Posterior vena cava (tissue), 2 donors: ENCODE results near the gene TMEM218. TPM values are rescaled to one million over a fixed set of nuclear protein-coding genes. Genes with fewer than 3 reads are reported as not detected.
"Not testable (repeated sequence)": the region's sequence is repeated elsewhere in the genome, so short reads cannot be mapped to it uniquely, and the experiment has no call there.

ENCODE experiments used
- DNase-seq: peaks from one replicate; pipeline ENCODE4 v3.0.0-alpha.2; 2020; ENCODE audit warnings: low spot score
- intact Hi-C, 2 donors: fragments of 100-400 bp; cut with DNase I; formaldehyde crosslinking; loops; one replicate each; pipeline versions ENCODE4 v1.14.1 to v1.14.2; 2022 to 2023
- total RNA-seq, 2 donors: library from RNA; stranded (reverse); fragmentation: NEBNext Ultra II Directional; extraction: Animal tissue kit (Norgen Biotek cat#: 25700); gene quantifications; one replicate each; pipeline ENCODE4 v1.2.1, GENCODE V29; 2021
- donor health status: DM: yes; HTN: yes; CAD: no.
- donor health status: DM: yes; HTN: yes; CAD: no.

The TMEM218 gene
- total RNA-seq, 2 donors from 2014 or later = 12.5 to 15.7 TPM

DNA sequence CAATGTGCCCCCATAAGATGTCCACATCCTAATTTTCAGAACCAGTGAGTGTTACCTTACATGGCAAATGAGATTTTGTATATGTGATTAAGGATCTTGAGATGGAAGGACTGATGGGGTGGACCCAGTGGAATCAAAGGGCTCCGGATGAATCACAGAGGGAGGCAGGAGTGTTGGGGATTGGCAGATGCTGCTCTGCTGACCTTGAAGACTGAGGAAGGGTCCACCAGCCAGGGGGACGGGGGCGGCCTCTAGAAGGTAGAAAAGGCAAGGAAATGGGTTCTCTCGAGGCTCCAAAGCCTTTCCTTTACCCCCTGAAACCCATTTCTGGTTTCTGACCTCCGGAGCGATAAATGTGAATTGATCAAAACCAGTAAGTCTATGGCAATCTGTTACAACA is 18.8 kb downstream of the TMEM218 start:
- peak; percentile 61 for DNase-seq
- intact Hi-C loops = no loop called here

DNA sequence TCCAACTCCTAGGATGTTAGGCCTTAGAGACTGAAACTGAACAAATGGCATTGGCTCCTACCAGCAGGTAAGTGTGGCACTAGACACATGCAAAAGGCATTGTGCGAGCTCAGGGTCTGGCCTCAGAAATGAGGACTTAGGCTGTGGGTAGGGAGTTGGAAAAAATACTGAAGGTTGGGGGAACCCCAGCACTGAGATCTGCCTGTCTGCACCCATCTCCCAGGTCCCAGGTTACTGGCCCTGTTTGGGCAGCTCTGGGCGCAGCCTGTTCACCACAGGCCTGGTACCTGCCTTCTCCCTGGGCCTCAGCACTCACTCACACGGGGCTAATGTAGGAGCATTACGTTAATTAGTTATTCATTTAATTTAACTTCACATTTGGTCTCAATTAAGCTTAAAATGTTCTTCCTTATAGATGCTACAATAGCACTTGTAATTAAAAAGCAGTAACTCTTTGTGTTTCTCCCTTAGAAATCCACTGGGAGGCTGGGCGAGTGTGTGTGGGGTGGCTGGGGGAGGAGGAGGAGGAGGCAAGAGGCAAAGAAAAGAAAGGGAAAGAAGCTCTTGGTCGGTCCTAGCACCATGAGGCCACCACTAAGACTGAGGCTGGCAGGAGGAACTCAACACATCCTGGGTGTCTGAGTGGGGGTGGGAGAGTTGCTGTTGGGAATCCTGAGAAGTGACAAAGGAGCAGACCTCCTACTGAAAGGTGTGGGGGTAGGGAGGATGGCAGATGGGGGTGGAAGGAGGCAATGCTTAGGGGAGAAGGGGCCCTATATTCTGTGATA is 19.4 kb downstream of the TMEM218 start:
- no peak for DNase-seq
- intact Hi-C loops = no loop called here

DNA sequence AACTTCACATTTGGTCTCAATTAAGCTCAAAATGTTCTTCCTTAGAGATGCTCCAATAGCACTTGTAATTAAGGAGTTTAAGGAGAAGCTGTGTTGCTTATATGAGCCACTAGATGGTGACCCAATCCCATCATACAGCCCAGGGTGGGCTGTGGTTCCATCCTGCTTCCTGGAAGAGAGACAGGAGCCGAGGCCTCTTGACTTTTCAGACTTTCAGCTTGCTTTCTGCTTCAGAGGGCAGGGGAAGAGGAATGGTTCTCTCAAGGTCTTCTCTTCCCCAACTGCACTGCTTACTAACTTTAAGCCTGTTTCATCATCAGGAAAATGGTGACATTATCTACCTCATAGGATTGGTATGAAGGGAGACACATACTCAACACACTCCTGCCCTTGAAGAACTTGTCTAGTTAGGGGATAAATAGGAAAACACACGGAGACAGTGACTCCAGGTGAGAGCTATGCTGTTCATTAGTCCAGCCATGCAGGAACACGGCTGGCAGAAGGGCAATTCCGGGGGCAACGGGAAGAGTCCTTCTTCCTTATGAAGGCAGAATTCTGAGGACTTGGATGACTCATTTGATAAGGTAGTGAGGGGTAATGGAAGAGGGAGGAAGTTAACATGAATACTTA is 20.1 kb downstream of the TMEM218 start:
- intact Hi-C loops = no loop called here

DNA sequence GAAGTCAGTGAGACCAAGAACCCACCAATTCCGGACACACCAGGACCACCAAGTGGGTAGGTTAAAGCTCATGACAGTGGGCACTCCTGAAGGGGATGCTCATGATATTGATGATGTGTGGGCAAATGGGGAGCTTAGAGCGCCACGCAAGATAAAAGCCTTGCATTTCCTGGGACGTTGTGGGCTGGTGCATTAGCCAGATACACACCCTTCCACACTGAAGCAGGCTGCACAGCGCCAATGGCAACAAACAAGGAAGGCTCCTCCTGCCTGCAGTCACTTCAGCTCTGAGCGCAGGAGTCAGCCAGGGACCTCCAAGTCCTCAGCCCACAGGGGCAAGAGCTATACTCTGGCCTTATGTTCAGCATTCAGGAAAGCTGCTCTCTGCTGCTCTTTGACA is 20.6 kb downstream of the TMEM218 start:
- intact Hi-C loops = no loop called here
- peak; percentile 44 for DNase-seq

More for the DNA sequence above, 20.1 kb downstream of the TMEM218 start:
- peak; percentile 55 for DNase-seq

DNA sequence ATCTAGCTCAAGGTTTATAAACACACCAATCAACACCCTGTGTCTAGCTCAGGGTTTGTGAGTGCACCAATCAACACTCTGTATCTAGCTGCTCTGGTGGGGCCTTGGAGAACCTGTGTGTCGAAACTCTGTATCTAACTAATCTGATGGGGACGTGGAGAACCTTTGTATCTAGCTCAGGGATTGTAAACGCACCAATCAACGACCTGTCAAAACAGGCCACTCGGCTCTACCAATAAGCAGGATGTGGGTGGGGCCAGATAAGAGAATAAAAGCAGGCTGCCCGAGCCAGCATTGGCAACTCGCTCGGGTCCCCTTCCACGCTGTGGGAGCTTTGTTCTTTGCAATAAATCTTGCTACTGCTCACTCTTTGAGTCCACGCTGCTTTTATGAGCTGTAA is 21.3 kb downstream of the TMEM218 start:
- DNase-seq, intact Hi-C loops: not testable (repeated sequence)

DNA sequence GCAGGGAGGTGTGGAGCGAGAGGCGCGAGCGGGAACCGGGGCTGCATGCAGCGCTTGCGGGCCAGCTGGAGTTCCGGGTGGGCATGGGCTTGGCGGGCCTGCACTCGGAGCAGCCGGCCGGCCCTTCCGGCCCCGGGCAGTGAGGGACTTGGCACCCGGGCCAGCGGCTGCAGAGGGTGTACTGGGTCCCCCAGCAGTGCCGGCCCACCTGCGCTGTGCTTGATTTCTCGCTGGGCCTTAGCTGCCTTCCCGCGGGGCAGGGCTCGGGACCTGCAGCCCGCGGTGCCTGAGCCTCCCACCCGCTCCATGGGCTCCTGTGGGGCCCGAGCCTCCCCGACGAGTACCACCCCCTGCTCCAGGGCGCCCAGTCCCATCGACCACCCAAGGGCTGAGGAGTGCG is 21.9 kb downstream of the TMEM218 start:
- intact Hi-C loops = not testable (repeated sequence)
- peak; percentile 73 for DNase-seq

DNA sequence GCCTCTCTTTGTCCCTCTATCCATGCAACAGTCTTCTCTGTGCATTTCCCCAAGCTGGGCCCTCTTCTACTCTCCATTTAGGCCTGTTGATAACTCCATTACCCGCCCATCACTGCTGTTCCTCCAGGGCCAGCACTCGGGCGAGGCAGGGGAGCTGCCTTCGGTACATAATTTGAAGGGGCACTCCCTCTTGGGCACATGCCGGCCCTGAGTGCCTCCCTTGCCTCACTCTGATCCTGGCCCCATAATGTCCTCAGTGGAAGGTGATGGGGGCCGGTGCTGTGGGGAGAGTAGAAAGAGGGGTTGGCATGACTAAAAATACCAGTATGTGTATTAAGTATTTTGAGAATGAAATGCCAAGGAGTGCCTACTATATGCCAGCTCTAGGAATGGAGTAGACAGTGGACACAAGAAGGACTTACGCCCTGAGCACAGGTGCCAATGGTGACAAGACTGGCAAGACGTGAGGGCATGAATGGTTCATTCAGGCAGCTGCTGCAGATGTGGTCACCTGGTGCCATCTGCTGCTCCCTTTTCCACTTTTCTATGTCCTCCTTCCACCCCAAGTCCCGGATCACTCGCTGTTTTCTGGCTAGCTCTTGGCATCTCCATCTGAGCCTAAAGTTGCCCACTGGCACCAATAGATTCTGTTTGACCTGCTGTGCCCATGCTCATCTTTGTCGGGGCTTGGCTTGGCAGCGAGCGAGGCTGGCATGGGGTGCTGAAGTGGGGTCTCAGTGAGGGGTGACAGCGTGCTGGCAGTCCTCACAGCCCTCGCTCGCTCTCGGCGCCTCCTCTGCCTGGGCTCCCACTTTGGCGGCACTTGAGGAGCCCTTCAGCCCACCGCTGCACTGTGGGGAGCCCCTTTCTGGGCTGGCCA is 22.6 kb downstream of the TMEM218 start:
- DNase-seq = peak; percentile 62
- intact Hi-C loops = no loop called here

DNA sequence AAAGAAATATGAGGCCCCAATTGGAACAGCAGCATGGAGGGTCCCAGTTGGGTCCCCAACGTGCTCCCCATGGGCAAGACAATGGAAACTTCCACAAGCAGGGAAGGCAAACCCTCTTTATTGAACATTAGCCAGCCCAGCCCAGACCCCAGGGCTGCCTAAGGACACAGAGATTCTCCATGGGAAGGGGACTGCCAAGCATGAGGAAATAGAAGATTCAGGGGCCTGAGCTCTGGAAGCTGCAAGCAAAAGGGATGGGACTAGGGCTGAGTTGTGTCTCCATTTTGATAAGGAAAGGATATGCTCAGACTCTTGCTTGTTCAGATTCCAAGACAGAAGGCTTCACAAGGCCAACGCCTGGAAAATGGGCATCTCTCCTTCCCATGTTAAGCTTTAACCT is 23.3 kb downstream of the TMEM218 start:
- intact Hi-C loops = no loop called here
- no peak for DNase-seq

DNA sequence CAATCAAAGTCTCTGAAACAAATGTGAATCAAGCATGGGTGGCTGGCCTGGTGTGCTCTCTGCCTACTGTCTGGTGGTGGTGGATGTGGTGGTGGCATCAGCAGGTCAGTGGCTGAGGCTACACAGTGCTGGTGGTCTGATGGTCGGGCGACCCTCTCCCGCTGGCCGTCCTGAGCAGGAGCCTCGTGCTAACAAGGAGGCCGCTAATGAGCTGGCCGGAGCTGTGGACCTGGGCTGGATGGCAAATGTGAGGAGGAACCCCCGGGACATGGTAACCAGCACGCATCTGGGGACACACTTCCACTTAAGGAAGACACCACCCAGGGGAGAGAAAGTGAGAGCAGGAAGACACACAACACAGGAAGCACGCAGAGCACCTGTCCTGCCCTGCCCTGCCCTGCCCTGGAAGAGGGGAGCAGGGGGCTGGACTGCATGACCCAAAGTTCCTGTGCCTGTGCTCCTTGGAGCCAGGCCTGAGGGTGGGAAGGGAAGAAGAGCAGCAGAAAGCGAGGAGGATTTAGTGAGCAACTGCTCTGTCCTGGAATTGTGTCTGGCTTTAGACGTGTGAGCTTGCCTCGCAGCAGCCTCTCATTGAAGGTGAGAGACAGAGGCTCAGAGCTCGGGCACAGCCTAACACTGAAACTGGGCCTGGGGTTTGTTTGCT is 24.7 kb downstream of the TMEM218 start:
- intact Hi-C loops = no loop called here
- peak; percentile 60 for DNase-seq

DNA sequence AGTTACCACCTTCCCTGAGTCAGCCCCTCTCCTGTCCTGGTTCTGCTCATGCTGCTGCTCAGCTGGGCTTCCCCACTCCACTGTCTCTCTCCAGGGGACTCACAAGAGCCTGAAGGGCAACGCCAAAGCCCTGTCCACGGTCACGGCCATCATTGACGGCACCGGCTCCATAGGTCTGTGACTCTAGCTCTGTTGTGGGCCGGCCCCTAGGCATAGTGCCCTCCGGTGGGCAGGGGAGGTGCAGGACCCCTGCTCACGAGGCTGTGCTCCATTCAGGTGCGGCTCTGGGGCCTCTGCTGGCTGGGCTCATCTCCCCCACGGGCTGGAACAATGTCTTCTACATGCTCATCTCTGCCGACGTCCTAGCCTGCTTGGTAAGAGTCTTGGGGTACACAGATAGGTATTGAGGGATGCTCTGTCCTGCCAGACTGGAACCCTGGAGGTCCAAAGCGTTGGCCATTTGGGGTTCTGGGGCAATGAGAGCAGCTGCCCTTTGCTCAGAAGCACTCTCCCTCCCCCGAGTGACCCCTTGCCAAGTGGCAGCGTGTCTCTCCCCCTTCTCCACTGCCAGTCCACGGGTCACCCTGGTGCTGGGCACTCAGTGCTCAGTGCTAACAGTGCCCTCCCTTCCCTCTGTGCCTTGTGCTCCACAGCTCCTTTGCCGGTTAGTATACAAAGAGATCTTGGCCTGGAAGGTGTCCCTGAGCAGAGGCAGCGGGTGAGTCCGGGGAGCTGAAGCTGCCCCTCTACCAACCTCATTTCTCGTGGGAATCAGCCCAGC is 25.9 kb downstream of the TMEM218 start:
- peak; percentile 70 for DNase-seq

DNA sequence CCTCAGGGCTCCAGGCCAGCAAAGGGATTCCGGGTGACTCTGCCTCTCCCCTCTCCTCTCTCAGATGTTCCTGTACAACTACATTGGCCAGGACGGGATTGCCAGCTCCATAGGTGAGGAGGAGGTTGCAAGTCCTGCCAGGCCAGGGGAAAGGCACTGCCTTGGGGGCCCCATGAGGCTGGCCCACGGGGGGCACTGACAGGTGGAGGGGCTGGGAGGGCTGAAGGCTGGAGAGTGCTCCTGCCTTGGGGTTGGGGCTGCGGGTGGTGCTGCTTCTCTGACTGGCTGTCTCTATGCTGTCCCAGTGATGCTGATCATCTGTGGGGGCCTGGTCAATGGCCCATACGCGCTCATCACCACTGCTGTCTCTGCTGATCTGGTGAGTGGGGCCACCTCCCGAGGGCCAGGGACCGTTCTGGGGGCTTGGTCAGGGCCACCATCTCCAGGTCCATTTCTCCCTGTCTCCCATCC is 26.6 kb downstream of the TMEM218 start:
- peak; percentile 58 for DNase-seq
- intact Hi-C loops = no loop called here

More for the DNA sequence above, 25.9 kb downstream of the TMEM218 start:
- intact Hi-C loops = no loop called here

DNA sequence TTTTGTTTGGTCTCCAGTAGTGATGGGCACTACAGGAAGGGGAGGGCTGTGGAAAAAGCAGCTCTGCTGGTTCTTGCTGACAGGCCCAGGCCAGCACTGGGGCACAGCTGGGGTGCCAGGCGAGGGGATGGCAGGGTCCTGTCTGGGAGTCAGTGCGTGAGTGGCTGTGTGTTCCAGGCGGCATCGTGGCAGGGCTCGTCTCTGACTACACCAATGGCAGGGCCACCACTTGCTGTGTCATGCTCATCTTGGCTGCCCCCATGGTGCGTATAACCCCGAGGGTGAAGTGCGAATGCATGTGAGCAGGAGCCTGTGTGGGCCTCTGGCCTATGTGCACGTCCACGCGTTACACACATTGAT is 27.4 kb downstream of the TMEM218 start:
- intact Hi-C loops = no loop called here
- peak; percentile 69 for DNase-seq

DNA sequence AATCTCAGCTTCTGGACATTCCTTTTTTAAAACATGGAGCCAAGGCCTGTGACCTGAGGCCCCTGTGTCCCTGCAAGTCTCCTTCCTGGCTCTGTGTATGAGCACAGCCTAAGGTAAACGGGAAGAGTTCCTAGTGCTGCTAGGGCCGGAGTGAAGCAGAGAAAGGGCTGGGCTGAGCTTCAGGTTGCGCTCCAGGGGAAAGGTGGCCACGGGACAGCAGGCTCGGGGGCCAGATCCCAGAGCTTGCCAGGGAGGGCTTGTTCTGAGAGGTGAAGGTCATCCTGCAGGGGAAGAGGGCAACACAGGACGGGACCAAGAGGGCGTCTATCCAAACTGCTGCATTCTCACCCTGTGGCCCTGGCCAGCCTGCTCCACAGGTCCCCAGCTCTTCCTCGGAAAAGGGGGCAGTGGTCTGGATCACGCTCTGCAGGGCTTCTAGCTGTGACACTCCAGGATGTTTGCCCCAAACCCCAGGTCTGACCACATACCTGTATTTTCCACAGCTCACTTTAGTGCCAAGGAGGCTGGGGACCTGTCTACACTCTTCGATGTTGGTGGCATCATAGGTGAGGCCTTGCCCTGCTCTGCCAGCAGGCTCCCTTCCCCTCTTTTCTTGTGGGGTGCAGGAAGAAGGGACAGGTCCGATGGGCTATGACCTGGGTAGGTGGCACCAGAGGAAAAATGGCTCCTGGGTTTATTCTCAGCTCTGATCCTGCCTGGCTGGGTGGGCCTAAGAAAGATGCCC is 27.9 kb downstream of the TMEM218 start:
- no peak for DNase-seq
- intact Hi-C loops = no loop called here

DNA sequence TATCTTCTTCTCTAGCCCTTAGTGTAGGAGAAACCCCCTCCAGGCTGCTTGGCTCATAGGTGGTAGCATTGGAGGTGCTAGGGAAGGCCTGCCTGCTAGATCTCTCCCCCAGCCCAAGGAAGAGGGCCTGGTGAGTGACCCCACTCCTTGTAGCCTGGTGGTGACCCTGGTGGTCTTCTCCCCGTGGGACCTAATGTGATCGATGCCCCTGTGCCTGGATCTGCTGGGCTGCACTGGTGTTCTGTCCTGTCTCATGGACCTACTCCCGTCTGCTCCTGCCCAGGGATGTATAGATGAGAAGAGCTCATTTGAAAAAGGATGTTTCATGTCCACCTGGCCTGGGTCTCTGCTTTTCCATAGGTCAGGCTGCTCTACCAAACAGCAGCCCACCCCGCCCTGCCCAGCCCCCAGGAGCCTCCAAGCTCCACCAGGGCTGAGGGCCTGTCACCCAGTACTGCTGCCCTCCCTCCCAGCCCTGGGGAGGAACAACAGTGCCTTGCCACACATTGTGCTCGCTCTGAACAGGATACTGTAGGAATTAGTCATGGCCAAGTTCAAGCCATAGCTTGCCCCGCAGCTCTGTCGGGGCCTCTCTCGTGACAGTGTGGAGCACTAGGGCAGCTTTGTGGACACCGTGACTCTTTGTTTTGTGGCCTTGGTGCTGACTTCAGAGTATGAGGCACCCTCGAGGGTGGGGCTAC is 28.7 kb downstream of the TMEM218 start:
- intact Hi-C loops = no loop called here

DNA sequence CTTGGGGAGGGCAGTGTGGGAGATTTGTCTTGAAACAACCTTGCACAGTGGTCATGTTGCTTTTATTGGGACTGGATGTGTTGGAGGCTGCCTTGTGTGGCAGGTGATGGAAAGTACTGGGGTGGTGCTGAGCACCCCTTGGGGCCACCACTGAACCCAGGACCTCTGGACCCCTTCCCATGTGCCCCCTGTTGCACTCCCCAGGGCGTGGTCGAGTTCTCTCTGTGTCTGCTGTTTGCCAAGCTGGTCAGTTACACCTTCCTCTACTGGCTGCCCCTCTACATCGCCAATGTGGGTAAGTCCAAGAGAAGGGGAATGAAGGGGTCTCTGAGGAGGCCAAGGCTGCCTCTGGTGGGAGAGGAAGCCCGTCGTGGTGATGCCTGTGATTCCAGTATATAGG is 29.4 kb downstream of the TMEM218 start:
- intact Hi-C loops = no loop called here
- no peak for DNase-seq

More for the DNA sequence above, 28.7 kb downstream of the TMEM218 start:
- no peak for DNase-seq

DNA sequence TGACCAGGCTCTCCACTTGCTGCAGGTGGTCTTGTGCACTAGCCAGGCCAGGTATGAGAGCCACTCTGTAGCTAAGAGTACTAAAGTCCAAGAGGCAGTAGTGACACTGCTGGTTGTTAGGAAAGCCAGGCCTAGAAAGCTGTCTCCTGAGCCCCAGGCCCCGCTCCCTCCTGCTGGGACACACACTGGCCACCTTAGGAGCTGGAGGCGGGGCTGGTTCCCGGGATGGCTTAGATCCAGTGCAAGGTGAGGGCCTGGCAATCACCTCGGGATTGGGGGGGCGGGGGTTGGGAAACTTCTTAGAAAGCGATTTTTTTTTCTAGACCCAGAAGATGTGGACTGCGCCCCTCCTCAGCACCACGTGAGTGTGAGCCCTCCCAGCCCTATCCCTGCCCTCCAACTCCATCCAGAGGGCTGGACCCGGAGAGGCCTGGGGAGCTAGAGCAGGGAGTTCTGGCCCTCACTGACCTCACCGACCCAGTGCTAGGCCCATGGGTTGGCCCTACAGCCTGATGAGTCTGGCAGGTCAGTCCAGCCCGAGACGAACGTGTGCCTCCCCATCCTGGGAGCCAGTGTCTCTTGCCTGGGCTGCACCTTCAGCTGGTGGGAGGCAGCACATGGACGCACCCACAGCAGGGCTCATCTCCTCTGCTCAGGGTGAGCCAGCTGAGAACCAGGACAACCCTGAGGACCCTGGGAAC is 30.2 kb downstream of the TMEM218 start:
- no peak for DNase-seq
- intact Hi-C loops = no loop called here

DNA sequence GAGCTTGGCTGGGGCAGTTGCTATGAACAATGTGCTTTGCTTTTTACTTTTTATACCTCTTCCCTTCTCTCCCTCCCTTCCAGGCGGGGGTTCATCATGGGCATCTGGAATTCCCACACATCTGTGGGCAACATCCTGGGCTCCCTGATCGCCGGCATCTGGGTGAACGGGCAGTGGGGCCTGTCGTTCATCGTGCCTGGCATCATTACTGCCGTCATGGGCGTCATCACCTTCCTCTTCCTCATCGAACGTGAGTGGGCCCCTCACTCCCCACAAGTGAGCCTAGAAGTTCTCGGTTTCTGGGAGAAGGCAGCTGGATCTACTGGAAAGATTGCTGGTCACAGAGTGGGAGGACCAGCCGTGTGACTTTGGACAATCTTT is 30.9 kb downstream of the TMEM218 start:
- intact Hi-C loops = no loop called here
- no peak for DNase-seq
